ENCODE measurements around the gene SLC7A4.
"Not testable (repeated sequence)": the region's sequence is repeated elsewhere in the genome, so short reads cannot be mapped to it uniquely, and the experiment has no call there.

The SLC7A4 gene

DNA sequence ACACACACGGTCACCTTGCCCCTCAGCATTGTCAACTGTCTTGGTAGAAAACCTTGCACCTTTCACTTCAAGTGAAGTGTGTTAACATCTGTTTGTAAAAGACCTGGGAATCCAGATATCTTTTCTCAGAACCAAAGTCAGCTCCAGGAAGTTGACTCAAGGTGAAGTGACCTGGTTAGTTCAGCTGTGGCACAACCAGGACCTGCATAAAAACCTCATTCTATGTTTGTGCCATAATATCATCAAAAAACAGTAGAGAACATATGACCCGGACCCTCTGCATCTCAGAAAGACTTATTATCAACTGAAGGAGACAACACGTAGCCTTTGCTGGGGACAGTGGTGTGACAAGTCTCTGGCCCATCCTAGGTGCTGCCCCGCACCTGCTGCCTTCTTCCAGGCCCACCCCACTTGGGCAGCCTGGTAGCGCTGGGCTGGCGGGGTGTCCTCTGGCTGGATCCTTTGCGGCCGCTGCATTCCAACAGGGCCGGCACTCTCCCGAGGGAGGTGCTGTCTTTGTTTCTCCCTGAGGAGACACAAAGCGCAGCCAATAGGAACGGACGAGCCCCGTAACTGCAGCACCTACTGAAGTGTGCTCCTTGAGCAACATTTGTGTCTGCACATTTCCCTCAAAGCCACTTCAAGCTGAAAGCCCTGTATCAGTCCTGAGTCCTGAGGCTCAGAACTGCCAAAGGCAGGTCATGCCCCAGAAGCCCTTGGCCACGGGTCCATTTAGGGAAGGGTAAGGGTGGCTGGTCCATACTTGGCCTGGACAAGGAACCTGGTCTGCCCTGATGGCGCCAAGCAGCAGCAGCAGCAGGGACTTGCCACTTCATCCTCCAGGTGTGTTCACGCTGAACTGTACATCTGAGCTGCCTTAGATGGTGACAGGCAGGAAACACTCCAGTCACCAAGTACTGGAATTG, 38.6 kb upstream of the SLC7A4 start:
- H3K27me3 Mint-ChIP-seq: peaks cover 2% of the 10 kb centered on the region
- no peaks in the 10 kb centered on the region for H3K9me3 Mint-ChIP-seq
- DNase-seq (ENCODE audit: low spot score in 2 of 2) (no peak), ATAC-seq (replicated peaks; ENCODE audit: extremely low read depth, poor library complexity, severe bottlenecking) (no peak)
- no peak overlapping the region for H3K4me3 Mint-ChIP-seq
- no peak overlapping the region for H3K27ac Mint-ChIP-seq (ENCODE audit: low read depth)
- peaks cover 1% of the 10 kb centered on the region for H3K36me3 Mint-ChIP-seq (ENCODE audit: insufficient read depth)
- peaks cover 6% of the 10 kb centered on the region for H3K4me1 Mint-ChIP-seq

DNA sequence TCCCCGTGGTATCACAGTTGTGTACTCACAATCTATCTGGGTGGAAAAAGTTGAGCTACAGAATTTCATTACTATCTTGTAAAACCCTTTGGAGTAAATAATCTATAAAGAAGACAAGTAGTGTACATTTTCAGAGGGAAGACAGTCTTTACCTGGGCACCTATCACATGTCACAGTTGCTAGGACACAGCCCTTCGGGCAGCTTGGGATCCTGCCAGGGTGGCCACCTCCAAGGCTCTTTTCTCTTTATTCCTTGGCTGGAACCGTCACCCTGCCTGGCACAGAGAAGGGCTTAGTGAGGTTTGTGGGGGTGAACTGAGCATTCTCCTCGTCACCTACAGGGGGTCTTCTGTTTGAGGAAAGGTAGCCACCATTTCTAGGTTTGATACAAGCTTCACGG, 37.0 kb upstream of the SLC7A4 start:
- Mint-ChIP-seq H3K36me3 (ENCODE audit: insufficient read depth) (peaks cover 1% of the 10 kb centered on the region), H3K9me3 (no peaks in the 10 kb centered on the region)
- no peak for DNase-seq (ENCODE audit: low spot score in 2 of 2)

DNA sequence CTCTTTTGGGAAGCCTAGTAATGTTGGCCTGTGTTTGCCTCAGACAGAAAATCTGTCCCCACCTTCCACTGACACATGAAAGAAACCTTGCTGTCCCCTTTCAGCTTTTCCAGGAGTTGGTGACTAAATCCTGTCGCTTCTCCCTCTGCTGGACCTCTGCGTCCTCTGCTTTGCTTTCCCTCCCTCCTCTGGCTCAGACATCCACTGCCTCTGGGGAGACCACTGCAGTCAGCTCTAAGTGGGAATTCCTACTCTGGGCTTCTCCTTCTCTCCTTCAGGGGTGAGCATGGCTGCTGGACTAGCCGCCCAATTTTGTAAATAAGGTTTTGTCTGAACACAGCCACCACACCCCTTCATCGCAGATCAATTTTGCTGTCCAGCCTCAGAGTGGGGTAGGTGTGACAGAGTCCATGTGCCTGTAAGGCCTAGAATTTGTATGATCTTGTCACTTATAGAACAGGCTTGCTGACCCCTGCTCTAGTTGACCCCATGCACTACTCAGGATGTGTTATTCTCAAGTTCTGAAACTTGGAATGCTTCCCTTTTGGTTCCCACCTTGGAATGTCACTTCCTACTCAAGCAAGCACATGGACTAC, 36.4 kb upstream of the SLC7A4 start:
- DNase-seq (ENCODE audit: low spot score in 2 of 2) (no peak), ATAC-seq (replicated peaks; ENCODE audit: extremely low read depth, poor library complexity, severe bottlenecking) (no peak)
- Mint-ChIP-seq H3K27me3 (peaks cover 14% of the 10 kb centered on the region), H3K36me3 (ENCODE audit: insufficient read depth) (peaks cover 1% of the 10 kb centered on the region), H3K4me1 (peaks cover 6% of the 10 kb centered on the region), H3K4me3 (no peak overlapping the region), H3K27ac (ENCODE audit: low read depth) (no peak overlapping the region), H3K9me3 (no peaks in the 10 kb centered on the region)

More for the DNA sequence above, 37.0 kb upstream of the SLC7A4 start:
- Mint-ChIP-seq H3K4me1 (peaks cover 6% of the 10 kb centered on the region), H3K27me3 (peaks cover 14% of the 10 kb centered on the region), H3K4me3 (no peak overlapping the region), H3K27ac (ENCODE audit: low read depth) (no peak overlapping the region)
- no peak for ATAC-seq (replicated peaks; ENCODE audit: extremely low read depth, poor library complexity, severe bottlenecking)

DNA sequence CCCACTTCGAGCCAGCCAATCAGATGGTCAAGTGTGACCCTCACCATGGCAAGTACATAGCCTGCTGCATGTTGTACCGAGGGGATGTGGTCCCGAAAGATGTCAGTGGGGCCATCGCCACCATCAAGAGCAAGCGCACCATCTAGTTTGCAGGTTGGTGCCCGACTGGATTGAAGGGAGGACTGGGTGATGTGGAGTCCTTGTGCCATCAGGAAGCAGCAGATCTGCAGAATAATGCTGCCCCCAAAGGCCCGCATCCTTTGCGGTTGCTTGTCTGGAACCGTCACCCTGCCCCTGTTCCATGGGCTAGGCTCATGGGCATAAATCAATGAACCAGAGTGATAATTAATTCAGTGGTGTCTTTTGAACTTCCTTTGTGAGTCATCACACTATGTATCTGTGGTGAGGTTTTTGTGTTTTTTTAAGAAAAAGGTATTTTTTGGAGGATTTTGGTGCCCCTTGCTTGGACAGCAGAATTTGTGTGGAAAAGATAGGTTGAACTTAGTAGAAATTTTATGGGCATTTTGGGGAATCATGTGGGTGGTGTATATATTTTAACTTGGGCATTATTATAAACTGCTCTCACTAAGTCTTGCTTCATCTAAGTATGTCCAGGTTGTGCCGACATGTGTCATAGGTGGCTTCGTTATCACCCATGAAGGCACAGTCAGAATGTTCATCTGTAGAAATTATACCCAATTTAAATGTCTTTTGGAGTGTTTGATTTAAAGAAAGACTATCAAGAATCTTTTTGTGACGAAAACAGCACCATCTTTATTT, 35.7 kb upstream of the SLC7A4 start:
- peaks cover 6% of the 10 kb centered on the region for H3K4me1 Mint-ChIP-seq
- H3K27ac Mint-ChIP-seq (ENCODE audit: low read depth): no peak overlapping the region
- peaks cover under 1% of the 10 kb centered on the region for H3K36me3 Mint-ChIP-seq (ENCODE audit: insufficient read depth)
- H3K9me3 Mint-ChIP-seq: no peaks in the 10 kb centered on the region
- ATAC-seq (replicated peaks; ENCODE audit: extremely low read depth, poor library complexity, severe bottlenecking) (no peak), DNase-seq (ENCODE audit: low spot score in 2 of 2) (no peak)
- peaks cover 14% of the 10 kb centered on the region for H3K27me3 Mint-ChIP-seq
- no peak overlapping the region for H3K4me3 Mint-ChIP-seq

DNA sequence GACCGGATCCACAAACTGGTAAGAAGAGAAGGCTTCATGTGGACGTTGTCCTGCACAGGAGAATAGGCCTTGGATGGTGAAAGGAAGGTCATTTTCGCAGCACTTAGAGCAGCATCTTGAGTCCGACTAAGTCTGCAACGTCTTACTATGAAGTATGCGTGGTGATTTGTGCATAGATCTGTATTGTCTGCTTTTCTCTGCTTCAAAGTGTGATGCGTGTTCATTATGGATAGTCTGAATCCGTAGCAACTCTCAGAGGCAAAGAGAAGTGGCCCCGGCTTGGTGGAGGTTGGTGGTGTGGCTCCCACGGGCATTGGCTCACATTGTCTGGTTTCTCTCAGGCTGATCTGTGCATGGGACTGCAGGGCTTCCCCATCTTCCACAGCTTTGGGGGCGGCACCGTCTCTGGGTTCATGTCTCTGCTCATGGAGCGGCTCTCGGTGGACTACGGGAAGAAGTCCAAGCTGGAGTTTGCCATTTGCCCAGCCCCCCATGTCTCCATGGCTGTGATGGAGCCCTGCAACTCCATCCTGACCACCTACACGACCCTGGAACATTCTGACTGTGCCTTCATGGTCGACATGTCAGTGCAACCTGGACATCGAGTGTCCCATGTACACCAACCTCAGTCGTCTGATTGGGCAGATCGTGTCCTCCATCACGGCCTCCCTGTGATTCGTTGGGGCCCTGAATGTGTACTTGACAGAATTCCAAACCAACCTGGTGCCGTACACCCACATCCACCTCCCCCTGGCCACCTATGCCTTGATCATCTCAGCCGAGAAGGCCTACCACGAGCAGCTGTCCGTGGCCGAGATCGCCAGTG, 34.9 kb upstream of the SLC7A4 start:
- Mint-ChIP-seq H3K4me3 (no peak overlapping the region), H3K36me3 (ENCODE audit: insufficient read depth) (no peaks in the 10 kb centered on the region), H3K27ac (ENCODE audit: low read depth) (no peak overlapping the region), H3K27me3 (peaks cover 14% of the 10 kb centered on the region), H3K4me1 (peaks cover 6% of the 10 kb centered on the region), H3K9me3 (no peaks in the 10 kb centered on the region)
- ATAC-seq (replicated peaks; ENCODE audit: extremely low read depth, poor library complexity, severe bottlenecking) (no peak), DNase-seq (ENCODE audit: low spot score in 2 of 2) (no peak)

DNA sequence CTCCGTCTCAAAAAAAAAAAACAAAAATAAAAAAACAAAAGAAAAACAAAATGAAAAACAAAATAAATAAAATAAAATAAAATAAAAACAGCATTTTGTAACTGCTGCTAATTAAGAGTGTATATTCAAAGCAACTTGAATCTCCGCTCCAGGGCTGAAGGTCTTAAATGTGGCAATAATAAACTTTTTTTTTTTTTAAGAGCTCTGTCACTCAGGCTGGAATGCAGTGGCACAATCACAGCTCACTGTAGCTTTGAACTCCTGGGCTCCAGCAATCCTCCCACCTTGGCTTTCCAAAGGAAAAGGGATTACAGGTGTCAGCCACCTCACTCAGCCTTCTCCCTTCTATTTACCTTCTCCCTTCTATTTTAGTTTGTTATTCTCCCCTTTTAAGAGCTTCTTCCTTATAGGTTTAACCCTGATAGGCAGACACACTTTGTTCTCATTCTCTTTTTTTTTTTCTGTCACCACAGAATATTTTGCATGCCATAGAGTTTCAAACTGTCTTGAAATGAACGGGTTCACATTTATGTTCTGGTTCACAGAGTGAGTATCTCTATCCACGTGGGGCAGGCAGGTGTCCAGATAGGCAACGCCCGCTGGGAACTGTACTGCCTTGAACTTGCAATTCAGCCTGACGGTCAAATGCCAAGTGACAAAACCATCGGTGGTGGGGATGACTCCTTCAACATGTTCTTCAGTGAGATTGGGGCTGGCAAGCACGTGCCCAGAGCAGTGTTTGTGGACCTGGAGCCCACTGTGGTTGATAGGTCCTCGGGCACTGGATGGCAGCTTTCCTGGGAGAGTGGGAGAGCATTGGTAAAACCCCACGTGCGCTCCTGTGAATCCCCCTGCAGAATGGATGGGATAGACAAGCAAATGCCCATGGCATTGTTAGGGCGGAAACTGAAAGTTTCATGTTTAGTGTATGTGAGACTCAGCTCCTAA, 32.8 kb upstream of the SLC7A4 start:
- no peak for ATAC-seq (replicated peaks; ENCODE audit: extremely low read depth, poor library complexity, severe bottlenecking)
- peaks cover 14% of the 10 kb centered on the region for H3K27me3 Mint-ChIP-seq
- no peaks in the 10 kb centered on the region for H3K36me3 Mint-ChIP-seq (ENCODE audit: insufficient read depth)
- no peak for DNase-seq (ENCODE audit: low spot score in 2 of 2)
- no peaks in the 10 kb centered on the region for H3K9me3 Mint-ChIP-seq
- no peak overlapping the region for H3K27ac Mint-ChIP-seq (ENCODE audit: low read depth)
- H3K4me1 Mint-ChIP-seq: peaks cover 6% of the 10 kb centered on the region
- H3K4me3 Mint-ChIP-seq: no peak overlapping the region

DNA sequence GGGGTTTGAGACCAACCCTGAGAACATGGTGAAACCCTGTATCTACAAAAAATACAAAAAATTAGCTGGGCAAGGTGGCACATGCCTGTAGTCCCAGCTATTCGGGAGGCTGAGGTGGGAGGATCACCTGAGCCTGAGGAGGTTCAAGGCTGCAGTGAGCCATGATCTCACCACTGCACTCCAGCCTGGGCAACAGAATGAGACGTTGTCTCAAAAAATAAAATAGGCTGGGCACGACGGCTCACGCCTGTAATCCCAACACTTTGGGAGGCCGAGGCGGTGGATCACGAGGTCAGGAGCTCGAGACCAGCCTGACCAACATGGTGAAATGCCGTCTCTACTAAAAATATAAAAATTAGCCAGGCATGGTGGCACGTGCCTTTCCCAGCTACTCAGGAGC, 32.1 kb upstream of the SLC7A4 start:
- H3K27me3 Mint-ChIP-seq: peaks cover 14% of the 10 kb centered on the region
- not testable (repeated sequence) for H3K27ac Mint-ChIP-seq (ENCODE audit: low read depth); ATAC-seq (replicated peaks; ENCODE audit: extremely low read depth, poor library complexity, severe bottlenecking); H3K9me3 Mint-ChIP-seq; H3K36me3 Mint-ChIP-seq (ENCODE audit: insufficient read depth); H3K4me1 Mint-ChIP-seq; DNase-seq (ENCODE audit: low spot score in 2 of 2); H3K4me3 Mint-ChIP-seq

DNA sequence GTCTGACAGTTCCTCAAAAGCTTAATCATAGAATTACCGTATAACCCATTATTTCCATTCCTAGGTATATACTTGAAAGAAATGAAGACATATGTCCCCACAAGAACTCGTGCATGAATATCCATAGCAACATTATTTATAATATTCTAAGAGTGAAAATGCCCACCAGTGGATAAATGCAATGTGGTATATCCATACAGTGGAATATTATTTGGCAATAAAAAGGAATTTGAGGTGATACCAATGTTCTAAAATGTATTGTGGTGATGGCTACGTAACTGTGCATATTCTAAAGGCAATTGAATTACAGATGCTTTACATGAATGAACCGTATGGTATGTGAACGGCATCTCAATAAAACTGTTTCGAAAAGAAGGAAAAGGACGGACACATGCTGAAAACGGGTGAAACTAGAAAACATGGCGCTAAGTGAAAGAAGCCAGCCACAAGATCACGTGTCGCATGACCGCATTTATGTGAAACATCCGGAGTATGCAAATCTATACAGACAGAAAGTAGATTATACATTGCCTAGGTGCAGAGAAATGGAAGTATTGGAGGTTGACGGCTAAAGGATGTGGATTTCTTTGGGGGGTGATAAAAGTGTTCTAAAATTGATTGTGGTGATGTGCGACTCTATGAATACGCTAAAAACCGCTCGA, 29.4 kb upstream of the SLC7A4 start:
- not testable (repeated sequence) for H3K27ac Mint-ChIP-seq (ENCODE audit: low read depth); ATAC-seq (replicated peaks; ENCODE audit: extremely low read depth, poor library complexity, severe bottlenecking); H3K4me3 Mint-ChIP-seq

DNA sequence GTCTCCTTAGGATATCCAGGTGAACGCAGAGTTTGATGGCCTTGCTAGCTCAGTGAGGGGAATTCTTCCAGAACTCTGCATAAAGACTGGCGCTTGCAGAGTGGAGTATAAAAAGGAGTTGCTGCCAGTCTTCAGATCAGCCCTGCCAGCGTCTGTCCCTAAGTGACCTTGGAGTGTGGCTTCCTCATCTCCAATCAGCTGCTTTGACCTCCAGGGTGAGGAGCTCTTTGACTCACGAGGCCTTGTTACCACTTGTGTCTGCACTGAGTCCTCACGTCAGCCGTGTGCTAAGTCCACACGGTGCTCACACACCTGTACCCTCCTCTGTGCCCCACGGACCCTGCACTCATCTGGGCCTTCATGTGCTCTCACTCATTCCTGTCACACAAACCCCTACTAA, 28.0 kb upstream of the SLC7A4 start:
- not testable (repeated sequence) for DNase-seq (ENCODE audit: low spot score in 2 of 2); H3K36me3 Mint-ChIP-seq (ENCODE audit: insufficient read depth); H3K9me3 Mint-ChIP-seq; ATAC-seq (replicated peaks; ENCODE audit: extremely low read depth, poor library complexity, severe bottlenecking); H3K27ac Mint-ChIP-seq (ENCODE audit: low read depth); H3K4me3 Mint-ChIP-seq
- H3K27me3 Mint-ChIP-seq: peaks cover 25% of the 10 kb centered on the region
- H3K4me1 Mint-ChIP-seq: peaks cover 15% of the 10 kb centered on the region

More for the DNA sequence above, 29.4 kb upstream of the SLC7A4 start:
- not testable (repeated sequence) for DNase-seq (ENCODE audit: low spot score in 2 of 2); H3K4me1 Mint-ChIP-seq; H3K9me3 Mint-ChIP-seq; H3K36me3 Mint-ChIP-seq (ENCODE audit: insufficient read depth)
- peaks cover 19% of the 10 kb centered on the region for H3K27me3 Mint-ChIP-seq

DNA sequence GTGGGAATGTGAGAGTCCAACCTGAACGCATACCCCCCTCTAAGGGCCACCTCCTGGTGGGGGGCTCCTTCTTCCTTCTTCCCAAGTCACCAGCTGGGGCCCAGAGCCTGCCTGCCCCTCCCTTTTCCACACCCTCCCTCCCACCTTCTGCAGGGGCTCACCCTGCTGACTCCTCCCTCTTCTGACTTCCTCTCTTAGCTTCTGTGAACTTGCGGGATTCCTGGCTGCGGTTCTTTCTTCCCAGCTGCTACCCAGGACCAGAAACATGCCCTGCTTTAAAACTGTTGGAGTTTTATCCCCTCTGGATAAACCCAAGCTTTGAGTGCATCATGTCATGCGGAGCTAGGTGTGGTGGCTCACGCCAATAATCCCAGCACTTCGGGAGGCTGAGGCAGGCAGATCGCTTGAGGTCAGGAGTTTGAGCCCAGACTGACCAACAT, 23.5 kb upstream of the SLC7A4 start:
- Mint-ChIP-seq H3K4me1 (peaks cover 16% of the 10 kb centered on the region), H3K4me3 (peak overlapping the region; percentile 27), H3K36me3 (ENCODE audit: insufficient read depth) (peaks cover 7% of the 10 kb centered on the region), H3K27ac (ENCODE audit: low read depth) (no peak overlapping the region), H3K9me3 (no peaks in the 10 kb centered on the region), H3K27me3 (peaks cover 21% of the 10 kb centered on the region)
- no peak for ATAC-seq (replicated peaks; ENCODE audit: extremely low read depth, poor library complexity, severe bottlenecking)
- no peak for DNase-seq (ENCODE audit: low spot score in 2 of 2)

DNA sequence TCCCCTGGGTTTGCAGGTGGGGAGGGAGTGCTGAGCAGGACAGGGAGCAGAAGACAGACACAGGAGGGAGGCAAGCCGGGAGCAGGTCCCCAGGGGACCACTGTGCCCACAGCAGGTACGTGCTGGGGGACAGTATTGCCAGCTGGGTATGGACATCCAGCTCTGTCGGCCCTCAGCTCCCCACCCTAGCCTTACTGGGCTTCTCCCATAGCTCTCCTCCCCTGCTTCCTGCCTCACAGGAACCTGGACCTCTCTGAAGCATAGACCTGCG, 23.1 kb upstream of the SLC7A4 start:
- Mint-ChIP-seq H3K4me1 (peaks cover 16% of the 10 kb centered on the region), H3K9me3 (no peaks in the 10 kb centered on the region), H3K27me3 (peaks cover 21% of the 10 kb centered on the region), H3K27ac (ENCODE audit: low read depth) (no peak overlapping the region), H3K4me3 (peak overlapping the region; percentile 27), H3K36me3 (ENCODE audit: insufficient read depth) (peaks cover 7% of the 10 kb centered on the region)
- ATAC-seq (replicated peaks; ENCODE audit: extremely low read depth, poor library complexity, severe bottlenecking) (no peak), DNase-seq (ENCODE audit: low spot score in 2 of 2) (no peak)

Data from central memory CD8-positive, alpha-beta T cell (primary cell).